ENCODE measurements around the gene CYTH4.

DNA sequence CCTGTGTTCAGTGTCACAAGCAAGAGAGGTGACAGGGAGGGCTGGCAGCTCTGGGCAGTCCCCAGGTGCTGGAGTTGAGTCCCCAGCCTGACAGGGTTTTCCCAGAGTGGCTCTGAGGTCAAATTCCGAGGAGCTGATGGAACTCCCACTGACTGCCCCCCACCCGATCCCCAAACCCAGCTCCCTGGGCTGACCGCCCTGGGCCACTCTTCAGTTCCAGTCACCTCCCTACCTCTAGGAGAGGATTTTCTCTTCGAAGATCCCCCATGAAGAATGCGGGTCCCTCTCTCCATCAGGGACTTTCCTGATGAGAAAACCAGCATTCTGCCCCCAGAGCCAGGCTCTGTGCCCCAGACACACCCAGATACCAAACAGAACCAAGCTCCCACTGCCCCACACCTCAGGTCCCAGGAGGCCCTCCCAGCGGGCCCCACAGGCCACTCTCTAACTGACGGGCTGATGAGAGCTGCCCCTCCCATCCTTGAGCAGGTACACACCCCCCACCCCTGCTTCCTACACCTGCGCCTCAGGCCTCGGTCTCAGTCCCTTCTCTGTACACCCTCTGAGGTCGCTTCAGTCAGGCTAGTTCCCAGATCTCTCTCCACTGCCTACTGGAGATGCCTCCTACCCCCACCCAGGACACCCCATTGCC, 26.1 kb upstream of the CYTH4 start:
- TF ChIP-seq, protein P1, sequence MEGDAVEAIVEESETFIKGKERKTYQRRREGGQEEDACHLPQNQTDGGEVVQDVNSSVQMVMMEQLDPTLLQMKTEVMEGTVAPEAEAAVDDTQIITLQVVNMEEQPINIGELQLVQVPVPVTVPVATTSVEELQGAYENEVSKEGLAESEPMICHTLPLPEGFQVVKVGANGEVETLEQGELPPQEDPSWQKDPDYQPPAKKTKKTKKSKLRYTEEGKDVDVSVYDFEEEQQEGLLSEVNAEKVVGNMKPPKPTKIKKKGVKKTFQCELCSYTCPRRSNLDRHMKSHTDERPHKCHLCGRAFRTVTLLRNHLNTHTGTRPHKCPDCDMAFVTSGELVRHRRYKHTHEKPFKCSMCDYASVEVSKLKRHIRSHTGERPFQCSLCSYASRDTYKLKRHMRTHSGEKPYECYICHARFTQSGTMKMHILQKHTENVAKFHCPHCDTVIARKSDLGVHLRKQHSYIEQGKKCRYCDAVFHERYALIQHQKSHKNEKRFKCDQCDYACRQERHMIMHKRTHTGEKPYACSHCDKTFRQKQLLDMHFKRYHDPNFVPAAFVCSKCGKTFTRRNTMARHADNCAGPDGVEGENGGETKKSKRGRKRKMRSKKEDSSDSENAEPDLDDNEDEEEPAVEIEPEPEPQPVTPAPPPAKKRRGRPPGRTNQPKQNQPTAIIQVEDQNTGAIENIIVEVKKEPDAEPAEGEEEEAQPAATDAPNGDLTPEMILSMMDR (IDR thresholded peaks at IDR 0.05; ENCODE audit: poor library complexity, severe bottlenecking) = no peak
- TF ChIP-seq TAF1 (IDR thresholded peaks at IDR 0.05; ENCODE audit: low read depth) = no peak
- TF ChIP-seq POLR2AphosphoS5 (IDR thresholded peaks at IDR 0.05) = no peak
- TF ChIP-seq, protein P2, sequence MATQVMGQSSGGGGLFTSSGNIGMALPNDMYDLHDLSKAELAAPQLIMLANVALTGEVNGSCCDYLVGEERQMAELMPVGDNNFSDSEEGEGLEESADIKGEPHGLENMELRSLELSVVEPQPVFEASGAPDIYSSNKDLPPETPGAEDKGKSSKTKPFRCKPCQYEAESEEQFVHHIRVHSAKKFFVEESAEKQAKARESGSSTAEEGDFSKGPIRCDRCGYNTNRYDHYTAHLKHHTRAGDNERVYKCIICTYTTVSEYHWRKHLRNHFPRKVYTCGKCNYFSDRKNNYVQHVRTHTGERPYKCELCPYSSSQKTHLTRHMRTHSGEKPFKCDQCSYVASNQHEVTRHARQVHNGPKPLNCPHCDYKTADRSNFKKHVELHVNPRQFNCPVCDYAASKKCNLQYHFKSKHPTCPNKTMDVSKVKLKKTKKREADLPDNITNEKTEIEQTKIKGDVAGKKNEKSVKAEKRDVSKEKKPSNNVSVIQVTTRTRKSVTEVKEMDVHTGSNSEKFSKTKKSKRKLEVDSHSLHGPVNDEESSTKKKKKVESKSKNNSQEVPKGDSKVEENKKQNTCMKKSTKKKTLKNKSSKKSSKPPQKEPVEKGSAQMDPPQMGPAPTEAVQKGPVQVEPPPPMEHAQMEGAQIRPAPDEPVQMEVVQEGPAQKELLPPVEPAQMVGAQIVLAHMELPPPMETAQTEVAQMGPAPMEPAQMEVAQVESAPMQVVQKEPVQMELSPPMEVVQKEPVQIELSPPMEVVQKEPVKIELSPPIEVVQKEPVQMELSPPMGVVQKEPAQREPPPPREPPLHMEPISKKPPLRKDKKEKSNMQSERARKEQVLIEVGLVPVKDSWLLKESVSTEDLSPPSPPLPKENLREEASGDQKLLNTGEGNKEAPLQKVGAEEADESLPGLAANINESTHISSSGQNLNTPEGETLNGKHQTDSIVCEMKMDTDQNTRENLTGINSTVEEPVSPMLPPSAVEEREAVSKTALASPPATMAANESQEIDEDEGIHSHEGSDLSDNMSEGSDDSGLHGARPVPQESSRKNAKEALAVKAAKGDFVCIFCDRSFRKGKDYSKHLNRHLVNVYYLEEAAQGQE (IDR thresholded peaks at IDR 0.05; ENCODE audit: borderline replicate concordance) = no peak
- no peak for TF ChIP-seq RAD21 (conservative IDR thresholded peaks at IDR 0.05)
- no peak for TF ChIP-seq EZH2 (IDR thresholded peaks at IDR 0.05; ENCODE audit: borderline replicate concordance, insufficient read depth, low read length, poor library complexity, severe bottlenecking)
- no peak for TF ChIP-seq EP300 (conservative IDR thresholded peaks at IDR 0.05; ENCODE audit: poor library complexity, severe bottlenecking)
- no peak for TF ChIP-seq SMC3 (conservative IDR thresholded peaks at IDR 0.05; ENCODE audit: poor library complexity)

Measured in neural cell (in vitro differentiated cells).